Glomerular endothelial cell (primary cell): ENCODE results near the gene SLC36A3. TPM values are rescaled to one million over a fixed set of nuclear protein-coding genes. Genes with fewer than 3 reads are reported as not detected.
"Not testable (repeated sequence)": the region's sequence is repeated elsewhere in the genome, so short reads cannot be mapped to it uniquely, and the experiment has no call there.

Experiments used
- DNase-seq: peaks from one replicate; pipeline ENCODE4 v3.0.0-alpha.2; 2011; ENCODE audit warnings: low read depth, low spot score; ENCODE audit errors: extremely low read depth
- total RNA-seq: library from RNA; depleted of rRNA; stranded (reverse); fragments of >200 nt; gene quantifications from 2 replicates; pipeline ENCODE4 v1.2.3, GENCODE V29; 2015

The SLC36A3 gene
- total RNA-seq, 1 donor from 2014 or later, result not detected

DNA sequence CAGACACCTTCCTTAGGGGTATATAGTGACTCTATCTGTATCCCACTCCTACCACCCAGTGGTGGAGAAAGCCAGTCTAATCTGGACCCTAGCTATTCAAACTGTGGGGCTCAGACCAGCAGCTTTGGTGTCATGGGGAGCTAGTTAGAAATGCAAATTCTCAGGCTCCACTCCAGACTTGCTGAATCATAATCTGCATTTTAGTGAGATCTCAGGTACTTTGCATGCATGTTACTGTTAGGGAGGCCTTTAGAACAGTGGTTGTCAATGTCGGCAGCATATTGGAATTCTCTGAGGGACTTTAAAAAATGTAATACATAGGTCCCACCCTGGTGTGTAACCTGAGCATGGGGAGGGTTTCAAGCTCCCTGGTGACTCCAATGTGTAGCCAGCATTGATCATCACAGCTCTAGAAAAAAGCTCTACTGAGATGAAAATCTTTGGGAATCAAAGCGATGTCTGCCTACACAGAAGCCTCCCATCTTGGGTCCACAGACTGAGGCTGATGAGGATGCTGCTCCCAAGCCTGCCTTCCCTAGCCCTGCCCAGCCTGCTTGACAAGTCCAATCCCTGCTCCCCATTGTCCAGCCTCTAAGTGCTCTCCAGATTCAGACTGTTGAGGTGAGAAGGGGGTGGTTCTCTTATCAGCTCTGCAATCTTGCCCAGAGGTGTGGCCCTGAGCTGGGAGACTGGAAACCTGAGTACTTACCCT, 62.5 kb downstream of the SLC36A3 start:
- DNase-seq, result no peak

DNA sequence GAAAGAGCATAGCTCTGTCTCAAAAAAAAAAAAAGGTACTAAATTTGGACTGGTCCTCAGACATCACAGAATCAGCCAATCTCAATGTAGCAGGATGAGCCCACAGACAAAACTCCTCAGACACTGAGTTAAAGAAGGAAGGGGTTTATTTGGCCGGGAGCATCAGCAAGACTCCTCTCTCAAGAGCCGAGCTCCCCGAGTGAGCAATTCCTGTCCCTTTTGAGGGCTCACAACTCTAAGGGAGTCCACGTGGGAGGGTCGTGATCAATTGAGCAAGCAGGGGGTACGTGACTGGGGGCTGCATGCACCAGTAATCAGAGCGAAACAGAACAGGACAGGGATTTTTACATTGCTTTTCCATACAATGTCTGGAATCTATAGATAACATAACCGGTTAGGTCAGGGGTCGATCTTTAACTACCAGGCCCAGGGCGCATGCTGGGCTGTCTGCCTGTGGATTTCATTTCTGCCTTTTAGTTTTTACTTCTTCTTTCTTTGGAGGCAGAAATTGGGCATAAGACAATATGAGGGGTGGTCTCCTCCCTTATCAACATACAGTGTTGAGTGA, 63.2 kb downstream of the SLC36A3 start:
- DNase-seq, result not testable (repeated sequence)

DNA sequence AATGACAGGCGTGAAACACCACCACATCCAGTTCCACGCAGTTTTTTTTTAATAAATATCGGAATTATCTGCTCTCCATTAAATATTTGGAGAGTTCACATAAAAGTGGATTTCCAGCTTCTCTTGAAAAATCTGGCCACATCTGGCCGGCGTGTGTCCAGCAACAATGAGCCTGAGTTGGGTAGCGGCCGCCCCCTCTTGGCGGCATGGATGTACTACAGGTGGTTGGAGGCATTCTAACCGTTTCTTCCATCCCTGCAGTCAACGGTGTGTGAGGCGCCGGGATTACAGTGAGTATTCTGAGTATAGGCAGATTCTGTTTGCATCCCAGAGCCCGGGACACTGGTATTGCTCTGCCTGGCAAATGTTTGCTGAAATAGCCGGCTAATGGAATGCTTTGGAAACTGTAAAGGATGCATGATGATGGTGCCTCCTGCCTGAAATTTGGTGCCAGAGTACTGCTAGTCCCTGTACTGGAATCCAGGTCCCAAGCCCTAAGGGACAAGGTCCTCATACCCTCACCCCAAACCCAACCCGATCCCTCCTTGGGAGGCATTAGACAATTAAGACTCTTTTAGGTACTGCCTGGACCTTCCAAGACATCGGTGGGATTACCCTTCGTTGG, 64.2 kb downstream of the SLC36A3 start:
- DNase-seq, result no peak

DNA sequence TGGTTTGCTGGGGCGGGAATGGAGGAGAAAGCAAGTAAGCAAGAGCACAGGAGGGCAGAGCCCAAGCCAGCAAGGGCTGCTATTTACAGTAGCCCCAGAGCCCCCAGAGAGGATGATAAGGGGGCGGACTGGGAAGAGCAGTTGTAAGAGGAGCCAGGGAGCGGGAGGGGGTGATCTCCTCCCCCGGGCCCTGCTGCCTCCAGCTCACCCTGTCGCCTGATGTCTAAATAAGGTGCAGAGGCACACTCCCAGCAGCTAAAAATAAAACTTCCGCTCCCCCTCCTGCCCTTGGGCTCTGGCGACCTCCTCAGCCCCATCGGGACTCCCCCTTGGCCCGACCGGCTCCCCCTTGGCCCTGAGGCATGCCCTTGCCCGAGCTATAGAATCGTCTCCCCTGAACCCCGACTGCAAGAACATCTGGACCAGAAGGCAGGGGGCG, 65.2 kb downstream of the SLC36A3 start:
- DNase-seq, result no peak

DNA sequence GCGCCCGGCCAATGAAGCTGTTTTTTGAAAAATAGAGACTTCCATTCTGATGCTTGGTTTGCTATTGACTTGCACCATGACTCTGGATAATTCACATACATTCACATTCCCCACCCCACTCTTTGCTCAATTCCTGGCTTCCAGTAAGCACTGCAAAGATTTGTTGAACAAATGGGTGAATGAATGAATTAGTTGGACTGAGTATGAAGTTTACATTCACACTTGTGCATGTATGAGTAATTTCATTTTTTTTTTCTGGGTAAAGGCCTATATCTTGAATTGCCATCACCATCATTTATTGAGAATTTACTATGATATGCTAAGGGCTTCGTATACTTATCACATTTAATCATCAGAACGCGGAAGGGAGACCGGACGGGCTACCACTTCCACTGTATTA, 65.9 kb downstream of the SLC36A3 start:
- DNase-seq, result no peak

DNA sequence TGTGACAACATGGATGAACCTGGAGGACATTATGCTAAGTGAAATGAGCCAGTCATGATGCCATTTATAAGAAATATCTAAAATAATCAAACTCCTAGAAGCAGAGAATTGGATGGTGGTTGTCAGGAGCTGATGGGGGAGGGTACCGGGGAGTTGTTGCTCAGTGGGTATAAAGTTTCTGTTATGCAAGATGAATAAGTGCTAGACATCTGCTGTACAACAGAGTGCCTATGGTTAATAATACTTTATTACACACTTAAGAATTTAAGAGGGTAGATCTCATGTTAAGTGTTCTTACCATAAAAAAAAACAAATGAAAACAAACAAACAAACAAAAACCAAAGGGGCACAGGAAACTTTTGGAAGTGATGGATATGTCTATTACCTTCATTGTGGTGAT, 66.7 kb downstream of the SLC36A3 start:
- no peak for DNase-seq

DNA sequence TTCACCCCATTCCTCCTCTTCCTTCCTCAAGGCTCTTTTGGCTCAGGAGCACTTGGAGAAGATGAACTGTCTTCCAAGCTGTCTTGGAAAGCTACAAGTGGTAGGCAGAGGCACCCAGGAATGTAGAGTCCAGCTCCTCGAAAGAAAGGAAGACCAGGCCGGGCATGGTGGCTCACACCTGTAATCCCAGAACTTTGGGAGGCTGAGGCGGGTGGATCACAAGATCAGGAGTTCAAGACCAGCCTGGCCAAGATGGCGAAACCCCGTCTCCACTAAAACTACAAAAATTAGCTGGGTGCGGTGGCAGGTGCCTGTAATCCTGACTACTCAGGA, 68.4 kb downstream of the SLC36A3 start:
- DNase-seq, result not testable (repeated sequence)

DNA sequence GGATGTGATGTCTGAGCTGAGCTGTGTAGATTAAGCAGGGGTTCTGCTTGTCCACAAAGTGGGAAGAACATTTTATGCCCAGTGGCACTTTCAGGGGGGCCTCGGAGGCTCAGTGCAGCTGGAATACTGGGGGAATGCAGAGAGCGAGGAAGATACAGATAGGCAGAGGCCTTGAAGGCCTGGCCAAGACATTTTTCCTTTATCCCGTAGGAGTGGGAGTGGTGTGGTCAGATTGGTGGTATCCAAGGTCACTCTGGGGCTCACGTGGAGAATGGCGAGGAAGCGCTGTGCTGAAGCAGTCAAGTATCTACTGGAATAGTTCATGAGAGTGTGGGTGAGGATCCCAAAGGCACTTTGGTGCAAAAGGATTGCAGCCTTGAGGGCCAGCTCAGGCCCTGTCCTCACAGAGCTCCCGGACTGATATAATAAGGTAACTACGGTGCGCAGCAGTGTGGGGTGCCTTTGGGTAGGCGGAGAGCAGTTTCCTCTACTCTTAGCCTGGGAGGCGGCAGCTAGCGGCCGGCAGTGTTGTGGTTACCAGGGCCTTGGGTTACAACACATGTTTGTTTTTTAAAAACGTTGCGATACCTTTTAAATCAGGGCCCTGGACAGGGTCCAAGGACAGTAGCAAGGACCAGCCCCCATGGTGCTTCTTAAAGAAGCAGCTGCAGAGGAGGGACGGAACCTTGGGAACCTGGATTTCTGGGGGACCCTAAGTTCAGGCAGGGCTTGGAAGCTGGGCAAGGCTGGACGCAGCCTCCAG, 68.9 kb downstream of the SLC36A3 start:
- DNase-seq, result no peak

DNA sequence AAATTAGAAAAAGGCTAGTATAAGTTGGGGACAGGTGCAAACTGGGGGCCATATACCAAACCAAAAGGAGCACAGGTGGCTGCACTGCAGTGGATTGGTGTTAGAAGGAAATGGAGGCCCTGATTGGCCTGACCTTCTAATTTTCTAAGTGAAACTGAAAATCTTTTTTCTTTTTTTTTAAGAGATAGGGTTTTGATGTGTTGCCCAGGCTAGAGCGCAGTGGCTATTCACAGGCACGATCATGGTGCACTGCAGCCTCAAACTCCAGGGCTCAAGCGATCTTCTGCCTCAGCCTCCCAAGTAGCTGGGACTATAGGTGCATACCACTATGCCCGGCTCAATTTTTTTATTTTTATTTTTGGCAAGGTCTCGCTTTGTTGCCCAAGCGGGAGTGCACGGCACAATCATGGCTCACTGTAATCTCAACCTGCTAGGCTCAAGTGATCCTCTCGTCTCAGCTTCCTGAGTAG, 69.9 kb downstream of the SLC36A3 start:
- no peak for DNase-seq

DNA sequence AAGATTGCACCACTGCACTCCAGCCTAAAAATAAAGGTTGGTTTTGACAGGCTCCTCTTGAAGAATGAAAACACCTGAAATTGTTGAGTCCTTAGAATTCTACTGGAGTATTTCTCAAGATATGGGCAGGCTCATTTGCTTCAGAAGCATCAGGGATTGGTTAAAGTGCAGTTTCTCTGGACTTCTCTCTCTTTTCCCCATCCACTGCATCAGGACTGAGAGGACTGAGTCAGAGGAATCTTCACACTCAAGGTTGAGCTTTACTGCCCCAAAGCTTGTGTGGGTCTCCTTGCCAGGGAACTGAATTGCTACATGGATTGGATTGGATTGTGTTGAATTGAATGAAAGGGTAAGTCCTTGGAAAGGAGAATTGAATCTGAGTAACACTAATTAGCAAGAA, 72.2 kb downstream of the SLC36A3 start:
- no peak for DNase-seq

DNA sequence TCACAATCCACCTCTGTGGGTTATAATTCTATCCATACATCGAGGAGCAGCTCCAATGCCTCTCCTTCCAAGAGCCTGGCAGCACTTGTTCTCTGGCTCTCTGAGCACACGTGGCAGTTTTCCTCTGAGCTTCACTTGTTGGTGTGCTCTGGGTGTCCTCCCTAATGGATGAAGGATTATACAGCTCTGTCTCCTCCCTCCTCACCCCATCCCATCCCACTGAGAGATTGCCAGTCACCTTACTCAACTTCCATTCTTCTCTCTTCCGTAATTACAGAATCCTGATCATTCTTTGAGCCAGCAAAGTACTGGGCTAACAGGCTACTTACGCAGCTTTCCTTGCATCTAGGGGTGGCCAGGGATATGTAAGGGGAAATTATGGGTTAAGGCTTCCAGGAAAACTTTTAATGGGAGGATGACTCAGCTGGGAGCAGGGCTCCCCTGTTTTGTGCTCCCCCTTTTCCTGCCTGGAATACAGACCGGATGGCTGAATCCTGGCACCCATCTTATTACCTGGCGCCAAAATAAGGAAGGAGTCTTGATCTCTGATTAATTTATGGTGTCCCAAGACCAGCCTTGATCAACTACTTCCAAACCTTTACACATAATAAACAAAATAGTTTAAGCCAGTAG, 73.4 kb downstream of the SLC36A3 start:
- no peak for DNase-seq

DNA sequence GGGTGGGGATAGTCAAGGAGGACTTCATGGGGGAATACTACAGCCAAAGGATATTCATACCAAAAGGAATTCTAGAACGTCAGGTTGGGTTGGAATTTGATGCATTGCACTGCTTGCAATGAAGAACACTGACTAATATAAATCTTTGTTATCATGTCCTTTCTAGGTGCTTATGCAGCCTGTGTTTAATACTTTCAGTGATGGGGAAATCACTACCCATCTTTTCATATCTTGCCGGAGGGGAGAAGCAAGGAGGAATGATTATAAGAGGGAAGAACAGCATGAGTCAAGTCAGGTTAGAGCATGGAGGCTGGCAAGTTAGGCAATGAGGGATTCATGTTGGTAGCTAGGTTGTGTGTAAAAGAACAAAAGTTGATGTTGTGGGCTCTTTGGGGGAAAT, 74.6 kb downstream of the SLC36A3 start:
- no peak for DNase-seq

DNA sequence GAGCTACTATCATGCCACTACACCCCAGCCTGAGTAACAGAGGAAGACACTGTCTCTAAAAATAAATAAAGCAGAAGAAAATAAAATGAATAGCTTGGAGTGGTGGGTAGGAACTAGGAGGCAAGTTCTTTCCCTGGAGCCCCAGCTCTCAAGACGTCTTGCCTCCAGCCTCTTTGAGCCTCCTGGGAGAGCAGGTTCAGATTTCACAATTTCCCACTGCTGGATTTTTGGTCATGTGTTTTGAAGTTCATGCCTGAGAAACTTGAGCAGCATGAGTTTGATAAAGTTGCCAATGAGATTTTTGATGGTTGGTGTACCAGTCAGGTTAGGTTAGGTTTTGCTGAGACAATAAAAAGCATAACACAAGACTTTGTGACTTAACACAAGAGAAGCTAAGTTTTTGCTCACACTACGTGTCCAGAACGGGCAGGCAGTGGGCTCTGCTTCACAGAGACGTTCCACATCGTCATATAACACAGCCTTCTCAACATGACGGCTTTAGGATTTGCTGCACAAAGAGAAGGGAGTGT, 75.6 kb downstream of the SLC36A3 start:
- DNase-seq, result no peak

Other genes starting within 250 kb of the SLC36A3 start
- 146 and 221 TPM in 2 replicates for gene TNIP1, start 222.7 kb downstream of the SLC36A3 start, total RNA-seq
- 329 and 338 TPM in 2 replicates for gene ANXA6, start 146.0 kb downstream of the SLC36A3 start, total RNA-seq
- 10.6 and 26.1 TPM in 2 replicates for gene CCDC69, start 79.7 kb downstream of the SLC36A3 start, total RNA-seq
- 38.4 and 43.3 TPM in 2 replicates for gene GM2A, start 50.6 kb downstream of the SLC36A3 start, total RNA-seq
- not detected in 2 replicates for gene SLC36A2, start 43.8 kb upstream of the SLC36A3 start, total RNA-seq
- 7.2 and 9.1 TPM in 2 replicates for gene SLC36A1, start 143.8 kb upstream of the SLC36A3 start, total RNA-seq